GM19035 (cell line): ENCODE results near the gene CDH12.
A peak's percentile ranks its signal among the peaks of the same experiment; 100 is the strongest.
"Not testable (repeated sequence)": the region's sequence is repeated elsewhere in the genome, so short reads cannot be mapped to it uniquely, and the experiment has no call there.

Source experiments
- ATAC-seq: cut with Tn5 transposase; IDR thresholded peaks from one replicate; pipeline ENCODE4 v1.9.1; 2021; ENCODE audit not compliant: unreplicated experiment

Gene CDH12

GRCh38 chr5:22316294-22316693, 536.9 kb downstream of the CDH12 start:
- no peak for ATAC-seq

GRCh38 chr5:22315052-22315451, 538.1 kb downstream of the CDH12 start:
- ATAC-seq = not testable (repeated sequence)

GRCh38 chr5:22314548-22314947, 538.6 kb downstream of the CDH12 start:
- ATAC-seq = no peak

GRCh38 chr5:22306011-22306410, 547.1 kb downstream of the CDH12 start:
- no peak for ATAC-seq

- no peak for ATAC-seq
Measured at GRCh38 chr5:22295832-22296231, 557.3 kb downstream of the CDH12 start.

- ATAC-seq = no peak
Measured at GRCh38 chr5:22293147-22293546, 560.0 kb downstream of the CDH12 start.

- no peak for ATAC-seq
Measured at GRCh38 chr5:22278164-22278563, 575.0 kb downstream of the CDH12 start.

- no peak for ATAC-seq
Measured at GRCh38 chr5:22277006-22277405, 576.1 kb downstream of the CDH12 start.

- ATAC-seq = not testable (repeated sequence)
Measured at GRCh38 chr5:22265855-22266254, 587.3 kb downstream of the CDH12 start.

GRCh38 chr5:22258139-22258538, 595.0 kb downstream of the CDH12 start:
- ATAC-seq = no peak

GRCh38 chr5:22250528-22250927, 602.6 kb downstream of the CDH12 start:
- no peak for ATAC-seq

GRCh38 chr5:22249209-22249729, 603.9 kb downstream of the CDH12 start:
- ATAC-seq = no peak

- no peak for ATAC-seq
Measured at GRCh38 chr5:22245770-22246169, 607.4 kb downstream of the CDH12 start.

GRCh38 chr5:22242532-22242931, 610.6 kb downstream of the CDH12 start:
- no peak for ATAC-seq

- no peak for ATAC-seq
Measured at GRCh38 chr5:22238047-22238446, 615.1 kb downstream of the CDH12 start.

- ATAC-seq = no peak
Measured at GRCh38 chr5:22226423-22226822, 626.7 kb downstream of the CDH12 start.

- ATAC-seq = no peak
Measured at GRCh38 chr5:22223079-22223478, 630.1 kb downstream of the CDH12 start.

- ATAC-seq = peak; percentile 53
Measured at GRCh38 chr5:22213703-22214495, 639.2 kb downstream of the CDH12 start.

- ATAC-seq = not testable (repeated sequence)
Measured at GRCh38 chr5:22212254-22212991, 640.7 kb downstream of the CDH12 start.

- not testable (repeated sequence) for ATAC-seq
Measured at GRCh38 chr5:22208463-22208862, 644.7 kb downstream of the CDH12 start.

GRCh38 chr5:22188651-22189050, 664.5 kb downstream of the CDH12 start:
- ATAC-seq = not testable (repeated sequence)

- ATAC-seq = not testable (repeated sequence)
Measured at GRCh38 chr5:22187632-22188228, 665.4 kb downstream of the CDH12 start.
